ENCODE measurements around the gene LDLRAD3. TPM values are rescaled to one million over a fixed set of nuclear protein-coding genes. Genes with fewer than 3 reads are reported as not detected.
"Not testable (repeated sequence)": the region's sequence is repeated elsewhere in the genome, so short reads cannot be mapped to it uniquely, and the experiment has no call there.

Gene LDLRAD3
- total RNA-seq, 3 donors from 2014 or later (not counting 1 experiment from before 2014, with no cell fraction given), result 1.0 to 1.5 (median 1.2) TPM

DNA sequence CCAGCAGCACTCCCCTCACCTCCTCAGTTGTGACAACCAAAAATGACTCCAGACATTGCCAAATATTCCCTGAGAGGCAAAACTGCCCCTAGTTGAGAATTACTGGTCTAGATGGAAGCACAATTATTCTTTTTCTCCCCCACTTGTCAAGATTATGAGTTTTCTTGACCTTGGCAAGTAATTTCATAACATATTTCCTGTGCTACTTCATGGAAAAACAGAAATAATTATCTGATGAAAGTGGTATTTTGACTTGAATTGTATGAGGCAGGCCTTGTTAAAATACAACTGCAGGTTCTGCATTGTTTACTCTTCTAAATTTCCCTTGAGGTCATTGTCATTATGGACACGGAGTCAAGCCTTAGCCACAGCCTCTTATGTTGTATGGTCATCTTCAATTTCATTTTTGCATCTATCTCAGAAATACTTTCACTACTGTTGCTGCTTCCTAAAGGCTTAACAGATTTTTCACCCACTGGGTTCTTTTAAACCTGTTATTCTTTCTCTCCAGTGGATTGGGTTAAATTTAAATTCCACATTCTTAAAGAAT lies 32.2 kb upstream of the LDLRAD3 start:
- Histone ChIP-seq H3K9me3 (ENCODE audit: control insufficient read depth, insufficient read depth, low read length) (no peaks in the 10 kb centered on the region), H3K4me3 (ENCODE audit: low read length) (no peak overlapping the region), H3K4me1 (ENCODE audit: control insufficient read depth, insufficient read depth, low read length) (no peaks in the 10 kb centered on the region), H3K36me3 (ENCODE audit: control insufficient read depth, insufficient read depth, low read length) (no peaks in the 10 kb centered on the region), H3K27me3 (ENCODE audit: control insufficient read depth, insufficient read depth, low read length) (no peaks in the 10 kb centered on the region), H3K27ac (ENCODE audit: low read length) (no peak overlapping the region)
- no peaks in the 10 kb centered on the region for H3K36me3 Mint-ChIP-seq
- no peaks in the 10 kb centered on the region for H3K9me3 Mint-ChIP-seq
- intact Hi-C loops (cut with micrococcal nuclease), result no loop called here
- H3K4me3 Mint-ChIP-seq, result no peak overlapping the region
- peaks cover 0 to 5% of the 10 kb centered on the region in 2 donors for H3K27me3 Mint-ChIP-seq (ENCODE audit: low read depth in 2 of 2)
- TF ChIP-seq, protein P1, sequence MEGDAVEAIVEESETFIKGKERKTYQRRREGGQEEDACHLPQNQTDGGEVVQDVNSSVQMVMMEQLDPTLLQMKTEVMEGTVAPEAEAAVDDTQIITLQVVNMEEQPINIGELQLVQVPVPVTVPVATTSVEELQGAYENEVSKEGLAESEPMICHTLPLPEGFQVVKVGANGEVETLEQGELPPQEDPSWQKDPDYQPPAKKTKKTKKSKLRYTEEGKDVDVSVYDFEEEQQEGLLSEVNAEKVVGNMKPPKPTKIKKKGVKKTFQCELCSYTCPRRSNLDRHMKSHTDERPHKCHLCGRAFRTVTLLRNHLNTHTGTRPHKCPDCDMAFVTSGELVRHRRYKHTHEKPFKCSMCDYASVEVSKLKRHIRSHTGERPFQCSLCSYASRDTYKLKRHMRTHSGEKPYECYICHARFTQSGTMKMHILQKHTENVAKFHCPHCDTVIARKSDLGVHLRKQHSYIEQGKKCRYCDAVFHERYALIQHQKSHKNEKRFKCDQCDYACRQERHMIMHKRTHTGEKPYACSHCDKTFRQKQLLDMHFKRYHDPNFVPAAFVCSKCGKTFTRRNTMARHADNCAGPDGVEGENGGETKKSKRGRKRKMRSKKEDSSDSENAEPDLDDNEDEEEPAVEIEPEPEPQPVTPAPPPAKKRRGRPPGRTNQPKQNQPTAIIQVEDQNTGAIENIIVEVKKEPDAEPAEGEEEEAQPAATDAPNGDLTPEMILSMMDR (IDR thresholded peaks at IDR 0.05), result no peak
- no peak overlapping the region for H3K27ac Mint-ChIP-seq
- no peak for DNase-seq
- WGBS (ENCODE audit: insufficient coverage), result 27% methylated on average over 1 of the region's 1 CpG
- no peaks in the 10 kb centered on the region for H3K4me1 Mint-ChIP-seq
- no peak for ATAC-seq

DNA sequence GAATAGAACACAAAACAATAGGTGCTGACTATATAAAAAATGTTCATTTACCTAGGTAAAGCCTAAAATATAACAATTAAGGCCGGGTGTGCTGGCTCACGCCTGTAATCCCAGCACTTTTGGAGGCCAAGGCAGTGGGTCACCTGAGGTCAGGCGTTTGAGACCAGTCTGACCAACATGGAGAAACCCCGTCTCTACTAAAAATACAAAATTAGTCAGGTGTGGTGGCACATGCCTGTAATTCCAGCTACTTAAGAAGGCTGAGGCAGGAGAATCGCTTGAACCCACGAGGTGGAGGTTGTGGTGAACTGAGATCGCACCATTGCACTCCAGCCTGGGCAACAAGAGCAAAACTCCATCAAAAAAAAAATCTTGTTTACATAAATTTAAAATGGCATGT lies 31.4 kb upstream of the LDLRAD3 start:
- intact Hi-C loops (cut with micrococcal nuclease), result not testable (repeated sequence)
- 69% methylated on average over 7 of the region's 7 CpGs for WGBS (ENCODE audit: insufficient coverage)

DNA sequence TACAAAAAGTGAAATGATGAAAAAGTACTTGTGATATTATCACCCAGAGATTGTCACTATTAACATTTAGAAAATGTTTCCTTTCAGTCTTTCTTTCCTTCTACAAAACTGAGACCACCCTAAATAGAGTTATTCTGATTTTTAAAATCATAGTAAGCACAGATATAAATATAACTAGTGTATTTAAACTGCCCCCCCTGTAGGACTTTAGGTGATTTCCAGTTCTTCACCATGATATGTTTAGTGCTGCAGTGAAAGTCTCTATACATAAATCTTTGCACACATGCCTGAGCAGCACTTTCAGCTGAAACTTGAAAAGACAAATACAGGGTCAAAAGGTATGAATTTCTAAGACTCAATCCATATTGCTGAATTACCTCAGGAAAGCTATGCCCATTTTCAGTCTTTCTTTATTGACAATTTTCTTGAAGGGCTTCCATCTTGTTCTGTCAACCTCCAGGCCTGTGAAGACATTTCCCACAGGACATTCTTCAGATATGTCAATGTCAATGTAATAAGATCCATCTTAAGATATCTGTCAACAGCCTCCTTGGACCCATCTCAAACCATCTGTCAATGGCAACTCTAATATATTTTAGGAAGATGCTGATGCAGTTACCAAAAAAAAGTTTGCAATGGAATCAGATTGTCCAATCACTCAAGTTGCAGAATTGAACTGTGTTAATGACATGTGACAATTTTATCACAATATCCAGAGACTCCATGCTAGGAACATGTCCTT lies 30.8 kb upstream of the LDLRAD3 start:
- DNase-seq, result no peak
- H3K27me3 ChIP-seq (ENCODE audit: control insufficient read depth, insufficient read depth, low read length), result no peaks in the 10 kb centered on the region
- no peak overlapping the region for H3K4me3 Mint-ChIP-seq
- H3K4me1 ChIP-seq (ENCODE audit: control insufficient read depth, insufficient read depth, low read length), result no peaks in the 10 kb centered on the region
- intact Hi-C loops (cut with micrococcal nuclease), result no loop called here
- H3K4me3 ChIP-seq (ENCODE audit: low read length), result no peak overlapping the region
- no peak for ATAC-seq
- no peaks in the 10 kb centered on the region for H3K36me3 Mint-ChIP-seq
- H3K4me1 Mint-ChIP-seq, result no peaks in the 10 kb centered on the region
- TF ChIP-seq, protein P1 (IDR thresholded peaks at IDR 0.05), result no peak
- H3K27me3 Mint-ChIP-seq (ENCODE audit: low read depth in 2 of 2), result peaks cover 3 to 6% of the 10 kb centered on the region in 2 donors
- H3K27ac ChIP-seq (ENCODE audit: low read length), result no peak overlapping the region
- no peaks in the 10 kb centered on the region for H3K36me3 ChIP-seq (ENCODE audit: control insufficient read depth, insufficient read depth, low read length)
- H3K9me3 ChIP-seq (ENCODE audit: control insufficient read depth, insufficient read depth, low read length), result no peaks in the 10 kb centered on the region
- H3K9me3 Mint-ChIP-seq, result no peaks in the 10 kb centered on the region
- H3K27ac Mint-ChIP-seq, result no peak overlapping the region

More for the DNA sequence above, 31.4 kb upstream of the LDLRAD3 start:
- H3K4me1 Mint-ChIP-seq; H3K4me3 Mint-ChIP-seq; H3K36me3 ChIP-seq (ENCODE audit: control insufficient read depth, insufficient read depth, low read length); H3K9me3 Mint-ChIP-seq; H3K4me3 ChIP-seq (ENCODE audit: low read length); H3K27ac ChIP-seq (ENCODE audit: low read length); H3K36me3 Mint-ChIP-seq; H3K27me3 ChIP-seq (ENCODE audit: control insufficient read depth, insufficient read depth, low read length); H3K27me3 Mint-ChIP-seq (ENCODE audit: low read depth in 2 of 2); H3K27ac Mint-ChIP-seq; DNase-seq; H3K4me1 ChIP-seq (ENCODE audit: control insufficient read depth, insufficient read depth, low read length); H3K9me3 ChIP-seq (ENCODE audit: control insufficient read depth, insufficient read depth, low read length); ATAC-seq: not testable (repeated sequence)

DNA sequence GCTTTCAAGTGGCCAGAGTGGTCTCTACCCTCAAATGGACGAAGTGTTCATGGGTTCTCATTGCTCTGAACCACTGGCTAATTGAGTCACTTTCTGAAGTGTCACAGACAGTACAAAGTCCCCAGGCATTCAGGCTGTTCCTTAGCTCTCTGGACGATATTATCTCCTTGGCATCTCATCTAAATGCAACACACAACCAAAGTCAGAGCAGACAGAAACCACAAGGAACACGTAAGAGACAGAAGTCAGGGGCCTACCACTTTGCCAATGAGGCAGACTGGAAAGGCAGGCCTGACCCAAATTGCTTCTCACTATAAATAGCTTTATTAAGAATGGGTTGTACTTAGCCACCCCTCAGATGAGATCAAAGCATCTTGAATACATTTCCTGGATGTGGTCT lies 29.0 kb upstream of the LDLRAD3 start:
- Histone ChIP-seq H3K9me3 (ENCODE audit: control insufficient read depth, insufficient read depth, low read length) (no peaks in the 10 kb centered on the region), H3K27me3 (ENCODE audit: control insufficient read depth, insufficient read depth, low read length) (no peaks in the 10 kb centered on the region), H3K4me1 (ENCODE audit: control insufficient read depth, insufficient read depth, low read length) (no peaks in the 10 kb centered on the region), H3K4me3 (ENCODE audit: low read length) (no peak overlapping the region), H3K36me3 (ENCODE audit: control insufficient read depth, insufficient read depth, low read length) (no peaks in the 10 kb centered on the region), H3K27ac (ENCODE audit: low read length) (no peak overlapping the region)
- no peak for DNase-seq
- ATAC-seq, result peak in 1 of 3 donors; percentile 43
- Mint-ChIP-seq H3K4me3 (no peak overlapping the region), H3K9me3 (no peaks in the 10 kb centered on the region), H3K27ac (no peak overlapping the region), H3K36me3 (no peaks in the 10 kb centered on the region), H3K27me3 (ENCODE audit: low read depth in 2 of 2) (peaks cover 6 to 22% of the 10 kb centered on the region in 2 donors), H3K4me1 (no peaks in the 10 kb centered on the region)
- WGBS (ENCODE audit: insufficient coverage), result 22% methylated on average over 3 of the region's 3 CpGs
- TF ChIP-seq, protein P1 (IDR thresholded peaks at IDR 0.05), result no peak
- intact Hi-C loops (cut with micrococcal nuclease), result no loop called here

All from natural killer cell (primary cell).